HG03354 (cell line): ENCODE measurements around the gene KHDC4.
"Not testable (repeated sequence)": the region's sequence is repeated elsewhere in the genome, so short reads cannot be mapped to it uniquely, and the experiment has no call there.

Experiments used
- ATAC-seq: cut with Tn5 transposase; IDR thresholded peaks from one replicate; pipeline ENCODE4 v1.9.1; 2021; ENCODE audit warnings: mild to moderate bottlenecking; ENCODE audit not compliant: unreplicated experiment, poor library complexity, severe bottlenecking

KHDC4 gene

GRCh38 chr1:155942578-155943141 is 8.4 kb upstream of the KHDC4 start:
- ATAC-seq, result no peak

DNA sequence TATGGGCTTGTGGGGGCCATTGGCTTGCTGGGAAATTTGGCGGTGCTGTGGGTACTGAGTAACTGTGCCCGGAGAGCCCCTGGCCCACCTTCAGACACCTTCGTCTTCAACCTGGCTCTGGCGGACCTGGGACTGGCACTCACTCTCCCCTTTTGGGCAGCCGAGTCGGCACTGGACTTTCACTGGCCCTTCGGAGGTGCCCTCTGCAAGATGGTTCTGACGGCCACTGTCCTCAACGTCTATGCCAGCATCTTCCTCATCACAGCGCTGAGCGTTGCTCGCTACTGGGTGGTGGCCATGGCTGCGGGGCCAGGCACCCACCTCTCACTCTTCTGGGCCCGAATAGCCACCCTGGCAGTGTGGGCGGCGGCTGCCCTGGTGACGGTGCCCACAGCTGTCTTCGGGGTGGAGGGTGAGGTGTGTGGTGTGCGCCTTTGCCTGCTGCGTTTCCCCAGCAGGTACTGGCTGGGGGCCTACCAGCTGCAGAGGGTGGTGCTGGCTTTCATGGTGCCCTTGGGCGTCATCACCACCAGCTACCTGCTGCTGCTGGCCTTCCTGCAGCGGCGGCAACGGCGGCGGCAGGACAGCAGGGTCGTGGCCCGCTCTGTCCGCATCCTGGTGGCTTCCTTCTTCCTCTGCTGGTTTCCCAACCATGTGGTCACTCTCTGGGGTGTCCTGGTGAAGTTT is 7.8 kb upstream of the KHDC4 start:
- ATAC-seq, result no peak

DNA sequence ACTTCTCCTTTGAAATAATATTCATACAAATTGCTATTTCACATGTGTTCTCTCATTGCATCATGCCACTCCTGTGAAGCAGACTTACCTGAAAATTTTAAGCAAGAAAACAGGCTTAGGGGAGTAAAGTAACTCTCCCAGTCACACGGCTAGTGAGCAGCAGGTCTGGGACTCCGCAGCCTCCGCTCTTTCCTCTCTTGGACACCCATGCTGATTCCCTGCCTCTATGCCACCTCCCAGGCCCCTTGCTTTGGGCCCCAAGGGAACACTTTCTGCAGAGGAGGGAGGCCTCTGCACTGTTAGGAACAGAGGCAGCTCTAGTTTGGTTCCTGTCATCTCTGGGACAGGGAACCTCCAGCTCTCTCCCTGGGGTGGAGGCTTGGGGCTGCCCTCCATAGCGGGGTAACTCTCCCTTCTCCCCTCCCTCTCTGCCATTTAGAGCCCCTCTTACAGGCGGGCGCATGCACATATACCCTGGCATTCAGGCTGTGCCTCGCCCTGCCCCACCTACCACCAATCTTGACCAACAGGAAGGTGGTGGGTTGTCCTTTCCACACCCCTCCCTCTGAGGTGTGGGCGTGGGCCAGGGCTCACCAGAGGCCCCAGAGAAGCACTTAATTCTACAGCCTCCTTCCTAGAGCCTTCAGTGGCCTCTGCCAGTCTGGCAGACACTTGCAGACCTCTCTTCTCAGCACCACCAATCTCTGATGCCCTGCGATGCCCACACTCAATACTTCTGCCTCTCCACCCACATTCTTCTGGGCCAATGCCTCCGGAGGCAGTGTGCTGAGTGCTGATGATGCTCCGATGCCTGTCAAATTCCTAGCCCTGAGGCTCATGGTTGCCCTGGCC is 7.0 kb upstream of the KHDC4 start, which contains the start of gene RXFP4:
TSS of gene RXFP4 (plus strand) at position 646 of the 852 bp plus-strand sequence. CDS start at position 718, 72 bp downstream.
- no peak for ATAC-seq

- ATAC-seq, result no peak
Observed at GRCh38 chr1:155940482-155940992, 6.3 kb upstream of the KHDC4 start.

GRCh38 chr1:155938220-155938627 is 4.0 kb upstream of the KHDC4 start:
- ATAC-seq, result no peak

- ATAC-seq, result no peak
Observed at GRCh38 chr1:155934936-155935590, 850 bp upstream of the KHDC4 start.

- ATAC-seq, result no peak
Observed at GRCh38 chr1:155933591-155934096, 569 bp downstream of the KHDC4 start.

- no peak for ATAC-seq
Observed at GRCh38 chr1:155932487-155932886, 1.7 kb downstream of the KHDC4 start.

DNA sequence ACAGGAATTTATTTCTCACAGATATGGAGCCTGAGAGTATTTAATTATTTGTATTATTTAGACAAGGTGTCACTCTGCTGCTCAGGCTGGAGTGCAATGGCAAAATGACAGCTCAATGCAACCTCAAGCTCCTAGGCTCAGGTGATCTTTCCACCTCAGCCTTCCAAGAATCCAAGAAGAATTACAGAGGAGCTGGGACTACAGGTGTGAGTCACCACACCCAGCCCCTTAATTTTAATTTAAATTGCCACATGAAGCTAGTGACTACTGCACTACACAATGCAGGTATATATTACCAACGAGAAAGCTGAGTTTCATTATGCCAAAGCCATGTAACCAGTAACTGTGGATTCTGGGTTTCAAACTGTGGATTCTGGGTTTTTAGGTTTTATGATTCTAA is 2.1 kb downstream of the KHDC4 start:
- no peak for ATAC-seq

- ATAC-seq, result no peak
Observed at GRCh38 chr1:155931332-155932038, 2.7 kb downstream of the KHDC4 start.

DNA sequence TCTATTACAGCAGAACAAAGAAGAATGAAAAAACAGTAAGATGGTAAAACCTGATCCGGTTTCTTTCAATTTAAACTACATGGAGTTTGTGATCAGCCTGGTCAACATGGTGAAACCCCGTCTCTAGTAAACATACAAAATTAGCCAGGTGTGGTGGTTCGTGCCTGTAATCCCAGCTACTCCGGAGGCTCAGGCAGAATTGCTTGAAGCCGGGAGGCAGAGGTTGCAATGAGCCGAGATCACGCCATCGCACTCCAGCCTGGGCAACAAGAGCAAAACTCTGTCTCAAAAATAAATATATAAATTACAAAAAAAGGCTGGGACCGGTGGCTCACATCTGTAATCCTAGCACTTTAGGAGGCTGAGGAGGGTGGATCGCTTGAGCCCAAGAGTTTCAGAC is 3.5 kb downstream of the KHDC4 start:
- ATAC-seq, result not testable (repeated sequence)

DNA sequence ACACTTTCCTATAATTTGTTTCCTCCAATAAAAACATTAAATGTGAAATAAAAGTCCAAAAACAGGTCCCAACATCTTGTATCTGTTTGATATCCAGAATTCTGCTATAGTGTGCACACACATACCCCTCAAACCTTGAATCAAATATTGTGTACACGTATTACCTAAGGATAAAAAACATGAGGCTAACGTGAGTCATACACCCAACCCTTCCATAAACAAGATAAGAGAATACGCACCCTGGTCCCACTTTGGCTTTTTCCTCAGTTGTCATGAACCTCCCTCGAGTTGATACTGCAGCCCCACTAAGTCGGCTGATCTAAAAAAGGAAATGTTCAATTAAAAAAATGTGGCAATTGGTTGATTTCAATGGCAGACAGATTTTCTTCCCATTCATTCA is 5.2 kb downstream of the KHDC4 start:
- no peak for ATAC-seq

- no peak for ATAC-seq
Observed at GRCh38 chr1:155925506-155925905, 8.7 kb downstream of the KHDC4 start.

DNA sequence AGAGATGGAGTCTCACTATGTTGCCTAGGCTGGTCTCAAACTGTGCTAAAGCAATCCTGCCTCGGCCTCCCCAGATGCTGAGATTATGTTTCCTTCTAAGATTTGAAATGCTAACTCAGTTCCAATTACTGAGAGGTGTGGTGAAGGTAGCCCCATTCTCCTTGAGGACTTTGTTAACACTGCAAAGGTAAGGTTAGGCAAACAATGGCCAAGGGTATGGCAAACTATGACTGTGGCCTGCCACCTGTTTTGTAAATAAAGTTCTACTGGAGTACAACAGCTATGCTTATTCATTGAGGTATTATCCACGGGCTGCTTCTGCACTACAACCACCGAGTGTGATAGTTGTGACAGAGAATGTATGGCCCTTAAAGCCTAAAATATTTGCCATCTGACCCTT is 13.5 kb downstream of the KHDC4 start:
- no peak for ATAC-seq

DNA sequence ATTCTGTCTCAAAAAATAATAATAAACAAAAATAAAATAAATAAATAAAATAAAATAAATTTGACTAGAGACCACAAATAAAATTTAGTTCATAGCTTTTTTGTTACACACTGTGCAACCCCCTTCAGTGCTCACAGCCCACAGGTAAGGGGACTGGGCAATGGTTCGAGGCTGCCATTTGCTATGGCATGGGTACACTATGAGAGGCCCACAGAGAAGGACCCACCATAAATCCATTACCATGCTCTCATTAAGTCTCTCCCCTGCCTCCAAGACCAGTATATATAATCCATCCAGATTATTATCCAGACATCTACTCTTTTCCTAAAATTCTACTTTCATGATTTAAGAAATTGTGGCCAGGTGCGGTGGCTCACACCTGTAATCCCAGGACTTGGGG is 14.4 kb downstream of the KHDC4 start:
- ATAC-seq, result no peak

DNA sequence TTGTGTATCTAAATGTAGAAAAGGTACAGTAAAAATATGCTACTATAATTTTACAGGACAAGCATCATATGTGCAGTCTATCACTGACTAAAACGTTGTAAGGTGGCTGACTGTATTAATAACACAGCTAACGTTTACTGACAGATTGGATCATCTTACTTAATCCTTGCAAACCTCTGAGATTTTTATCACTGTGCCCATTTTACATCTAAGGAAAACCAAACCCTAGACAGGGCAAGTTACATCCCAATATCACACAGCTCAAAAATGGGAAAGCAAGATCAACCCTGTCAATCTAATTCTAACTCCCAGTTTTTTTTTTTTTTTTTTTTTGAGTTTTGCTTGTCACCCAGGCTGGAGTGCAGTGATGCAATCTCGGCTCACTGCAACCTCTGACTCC is 15.6 kb downstream of the KHDC4 start:
- ATAC-seq, result no peak

DNA sequence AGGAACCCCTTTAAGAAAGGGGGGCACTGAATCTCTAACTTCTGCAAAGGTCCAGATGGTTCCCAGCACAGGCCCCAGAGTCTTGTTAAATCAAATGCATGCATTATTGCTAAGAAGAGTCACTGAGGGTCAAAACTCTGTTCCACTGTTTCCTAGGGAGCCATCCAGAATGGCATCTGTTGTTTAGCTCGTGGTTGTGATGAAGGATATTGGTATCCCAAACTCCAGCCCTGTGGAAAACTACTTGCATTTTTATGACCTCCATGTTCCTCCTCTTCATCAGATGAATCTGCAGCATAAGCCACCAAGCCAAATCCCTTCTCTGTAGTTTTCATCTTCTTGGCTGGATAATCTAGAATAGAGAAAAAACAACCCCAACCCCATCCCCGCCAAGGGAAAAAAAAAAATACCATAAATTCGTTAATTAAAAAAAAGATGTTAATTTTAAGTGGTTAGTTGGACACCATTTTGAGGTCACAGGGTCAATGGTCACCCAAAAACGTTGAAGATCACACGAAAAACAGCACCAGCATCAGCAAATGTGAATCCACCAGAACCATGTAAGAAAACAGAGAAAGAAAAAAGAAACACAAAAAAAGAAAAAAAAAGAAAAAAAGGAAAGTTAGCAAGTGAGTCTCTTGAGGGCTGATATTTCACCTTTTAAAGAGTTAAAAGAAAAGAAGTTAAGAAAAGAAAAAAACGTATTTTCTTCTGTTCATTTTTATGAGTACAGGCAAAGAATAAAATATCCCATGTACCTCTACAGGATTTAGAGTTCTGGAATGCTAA is 20.1 kb downstream of the KHDC4 start:
- ATAC-seq, result no peak

GRCh38 chr1:155912056-155912536 is 22.1 kb downstream of the KHDC4 start:
- ATAC-seq, result no peak
